Measurements from ENCODE around the gene NCAPG2.

GRCh38 chr7:158587162-158588084 is 117.2 kb downstream of the NCAPG2 start, which contains the start of gene PTPRN2:
- TF ChIP-seq CTCF (IDR thresholded peaks at IDR 0.05) (no peak), ZFX (IDR thresholded peaks at IDR 0.05; ENCODE audit: borderline replicate concordance) (no peak)

Data from 22Rv1 (cell line).